Measurements from ENCODE around the gene KCTD16. TPM values are rescaled to one million over a fixed set of nuclear protein-coding genes. Genes with fewer than 3 reads are reported as not detected.

The KCTD16 gene
- total and polyA plus RNA-seq, 2 donors from 2014 or later = 0.24 to 2.5 TPM

DNA sequence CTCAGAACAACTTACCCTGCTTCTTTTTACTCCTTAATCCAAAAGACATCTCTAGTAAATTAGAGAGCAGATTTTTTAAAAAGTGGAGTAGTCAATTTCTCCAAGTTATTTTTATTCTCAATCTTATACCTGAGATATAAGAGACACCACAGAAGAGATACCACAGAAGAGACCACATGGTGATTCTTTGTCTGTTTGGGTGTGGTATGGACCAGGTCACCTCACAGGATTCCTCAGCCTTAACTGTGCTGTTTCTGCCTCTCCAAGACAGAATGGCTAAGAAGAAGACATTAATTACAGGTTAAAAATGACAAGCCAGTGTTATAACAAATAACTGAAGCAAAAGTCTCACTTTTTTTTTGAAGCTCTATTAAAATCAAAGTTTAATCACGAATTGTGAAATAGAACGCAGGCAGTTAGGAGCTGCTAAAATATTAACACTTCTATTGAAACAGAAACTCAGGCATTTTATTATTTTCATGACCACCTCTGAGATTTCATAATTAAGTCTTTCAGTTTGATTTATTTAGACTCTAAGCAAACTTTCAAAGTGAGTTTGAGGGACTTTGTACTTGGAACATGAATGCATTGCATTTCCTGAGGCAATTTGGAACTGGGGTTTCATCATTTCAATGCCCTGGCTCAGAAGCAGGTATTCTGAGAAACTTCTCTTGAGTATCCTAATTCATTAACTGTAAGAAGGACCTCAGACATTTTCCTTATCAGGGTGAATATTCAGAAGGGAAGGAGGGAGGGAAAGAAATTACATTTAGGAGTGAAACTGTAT is 280.7 kb downstream of the KCTD16 start:
- Histone ChIP-seq H3K9ac (ENCODE audit: low read length in 3 of 3) (no peak overlapping the region), H3K27ac (ENCODE audit: low read depth in 2 of 2, low read length in 2 of 2) (no peak overlapping the region), H3K4me1 (ENCODE audit: control insufficient read depth in 2 of 3, insufficient read depth in 2 of 3, low read depth in 1 of 3, low read length in 3 of 3) (peaks cover 0 to 8% (median 0%) of the 10 kb centered on the region in 3 donors), H3K9me3 (ENCODE audit: control insufficient read depth in 2 of 3, insufficient read depth in 1 of 3, low read length in 3 of 3) (no peaks in the 10 kb centered on the region), H3K36me3 (ENCODE audit: control insufficient read depth in 2 of 3, insufficient read depth in 3 of 3, low read length in 3 of 3) (no peaks in the 10 kb centered on the region), H3K4me3 (ENCODE audit: low read length in 3 of 3) (no peak overlapping the region), H3K27me3 (ENCODE audit: control insufficient read depth, insufficient read depth, low read length) (no peaks in the 10 kb centered on the region)
- intact Hi-C loops (cut with DNase I) = no loop called here
- DNase-seq (no peak), FAIRE-seq (no peak)
- TF ChIP-seq, protein P1, sequence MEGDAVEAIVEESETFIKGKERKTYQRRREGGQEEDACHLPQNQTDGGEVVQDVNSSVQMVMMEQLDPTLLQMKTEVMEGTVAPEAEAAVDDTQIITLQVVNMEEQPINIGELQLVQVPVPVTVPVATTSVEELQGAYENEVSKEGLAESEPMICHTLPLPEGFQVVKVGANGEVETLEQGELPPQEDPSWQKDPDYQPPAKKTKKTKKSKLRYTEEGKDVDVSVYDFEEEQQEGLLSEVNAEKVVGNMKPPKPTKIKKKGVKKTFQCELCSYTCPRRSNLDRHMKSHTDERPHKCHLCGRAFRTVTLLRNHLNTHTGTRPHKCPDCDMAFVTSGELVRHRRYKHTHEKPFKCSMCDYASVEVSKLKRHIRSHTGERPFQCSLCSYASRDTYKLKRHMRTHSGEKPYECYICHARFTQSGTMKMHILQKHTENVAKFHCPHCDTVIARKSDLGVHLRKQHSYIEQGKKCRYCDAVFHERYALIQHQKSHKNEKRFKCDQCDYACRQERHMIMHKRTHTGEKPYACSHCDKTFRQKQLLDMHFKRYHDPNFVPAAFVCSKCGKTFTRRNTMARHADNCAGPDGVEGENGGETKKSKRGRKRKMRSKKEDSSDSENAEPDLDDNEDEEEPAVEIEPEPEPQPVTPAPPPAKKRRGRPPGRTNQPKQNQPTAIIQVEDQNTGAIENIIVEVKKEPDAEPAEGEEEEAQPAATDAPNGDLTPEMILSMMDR (IDR thresholded peaks at IDR 0.05; ENCODE audit: borderline replicate concordance, extremely low read depth, insufficient read depth) = no peak

DNA sequence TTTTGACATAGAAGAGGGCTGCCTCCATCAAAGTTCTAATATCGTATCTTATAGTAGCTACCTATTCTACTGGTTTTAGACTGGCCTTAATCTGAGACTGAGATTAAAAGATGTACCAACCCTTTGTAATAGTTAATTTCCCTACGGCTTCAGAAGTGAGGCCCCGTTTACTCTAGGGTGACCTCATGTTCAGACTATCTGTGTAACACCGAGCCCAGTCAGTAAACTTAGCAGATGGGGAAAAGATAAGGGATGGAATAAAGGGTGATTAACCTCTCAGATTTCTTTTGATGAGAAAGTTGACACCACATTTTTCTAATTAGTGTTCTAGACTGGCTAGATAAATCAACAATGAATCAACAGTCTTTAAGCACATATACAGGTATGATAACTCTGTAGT is 283.1 kb downstream of the KCTD16 start:
- no peaks in the 10 kb centered on the region for H3K36me3 ChIP-seq (ENCODE audit: control insufficient read depth in 2 of 3, insufficient read depth in 3 of 3, low read length in 3 of 3)
- H3K9me3 ChIP-seq (ENCODE audit: control insufficient read depth in 2 of 3, insufficient read depth in 1 of 3, low read length in 3 of 3) = no peaks in the 10 kb centered on the region
- TF ChIP-seq, protein P1 (IDR thresholded peaks at IDR 0.05; ENCODE audit: borderline replicate concordance, extremely low read depth, insufficient read depth) = no peak
- intact Hi-C loops (cut with DNase I) = no loop called here
- H3K27ac ChIP-seq (ENCODE audit: low read depth in 2 of 2, low read length in 2 of 2) = no peak overlapping the region
- H3K4me1 ChIP-seq (ENCODE audit: control insufficient read depth in 2 of 3, insufficient read depth in 2 of 3, low read depth in 1 of 3, low read length in 3 of 3) = peaks cover 0 to 8% (median 0%) of the 10 kb centered on the region in 3 donors
- DNase-seq (no peak), FAIRE-seq (no peak)
- no peak overlapping the region for H3K4me3 ChIP-seq (ENCODE audit: low read length in 3 of 3)
- no peaks in the 10 kb centered on the region for H3K27me3 ChIP-seq (ENCODE audit: control insufficient read depth, insufficient read depth, low read length)
- no peak overlapping the region for H3K9ac ChIP-seq (ENCODE audit: low read length in 3 of 3)

DNA sequence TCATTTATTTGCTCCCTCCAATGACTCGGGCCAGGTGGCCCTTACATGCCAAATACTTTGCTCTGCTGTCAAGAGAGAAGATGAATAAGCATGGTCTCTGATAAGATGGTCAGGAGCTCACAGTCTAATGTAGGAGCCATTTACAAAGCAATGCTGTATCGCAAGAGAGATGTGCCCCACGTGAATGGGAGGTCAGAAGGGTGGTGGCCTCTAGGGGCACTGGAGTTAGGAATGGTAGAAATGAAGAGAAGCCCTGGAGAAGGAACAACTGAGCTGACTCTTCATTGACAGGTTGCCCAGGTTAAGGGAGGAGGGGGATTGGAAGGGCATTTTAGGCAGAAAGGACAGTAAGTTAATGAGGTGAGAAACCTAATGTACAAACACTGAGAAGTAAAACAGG is 286.5 kb downstream of the KCTD16 start:
- TF ChIP-seq, protein P1 (IDR thresholded peaks at IDR 0.05; ENCODE audit: borderline replicate concordance, extremely low read depth, insufficient read depth) = no peak
- DNase-seq = no peak
- no peak for FAIRE-seq
- Histone ChIP-seq H3K36me3 (ENCODE audit: control insufficient read depth in 2 of 3, insufficient read depth in 3 of 3, low read length in 3 of 3) (no peaks in the 10 kb centered on the region), H3K4me3 (ENCODE audit: low read length in 3 of 3) (no peak overlapping the region), H3K27ac (ENCODE audit: low read depth in 2 of 2, low read length in 2 of 2) (no peak overlapping the region), H3K9me3 (ENCODE audit: control insufficient read depth in 2 of 3, insufficient read depth in 1 of 3, low read length in 3 of 3) (no peaks in the 10 kb centered on the region), H3K27me3 (ENCODE audit: control insufficient read depth, insufficient read depth, low read length) (no peaks in the 10 kb centered on the region), H3K9ac (ENCODE audit: low read length in 3 of 3) (no peak overlapping the region), H3K4me1 (ENCODE audit: control insufficient read depth in 2 of 3, insufficient read depth in 2 of 3, low read depth in 1 of 3, low read length in 3 of 3) (no peaks in the 10 kb centered on the region)
- intact Hi-C loops (cut with DNase I) = no loop called here
